Gastrocnemius medialis (tissue), 4 donors: ENCODE data around the gene TUB.

Experiments
- POLR2A ChIP-seq, 2 donors: fragments of 450-650 bp; IDR thresholded peaks; one replicate each; pipeline ENCODE4 v1.6.1; 2017; ENCODE audit warnings: antibody characterized with exemption in 2 of 2, mild to moderate bottlenecking in 2 of 2, moderate library complexity in 2 of 2
- TF ChIP-seq, protein P1 (sequence below), 5 experiments: fragments of 450-650 bp in 3 of 5; fragments of 200-600 bp in 2 of 5; sonication (generic) in 2 of 5; IDR thresholded peaks in 4 of 5; conservative IDR thresholded peaks in 1 of 5; 1 replicate in 4 of 5; 2 replicates in 1 of 5; pipeline ENCODE4 v1.5.1; 2016 to 2019; ENCODE audit warnings: antibody characterized with exemption in 5 of 5, mild to moderate bottlenecking in 3 of 5, moderate library complexity in 3 of 5

DNA sequence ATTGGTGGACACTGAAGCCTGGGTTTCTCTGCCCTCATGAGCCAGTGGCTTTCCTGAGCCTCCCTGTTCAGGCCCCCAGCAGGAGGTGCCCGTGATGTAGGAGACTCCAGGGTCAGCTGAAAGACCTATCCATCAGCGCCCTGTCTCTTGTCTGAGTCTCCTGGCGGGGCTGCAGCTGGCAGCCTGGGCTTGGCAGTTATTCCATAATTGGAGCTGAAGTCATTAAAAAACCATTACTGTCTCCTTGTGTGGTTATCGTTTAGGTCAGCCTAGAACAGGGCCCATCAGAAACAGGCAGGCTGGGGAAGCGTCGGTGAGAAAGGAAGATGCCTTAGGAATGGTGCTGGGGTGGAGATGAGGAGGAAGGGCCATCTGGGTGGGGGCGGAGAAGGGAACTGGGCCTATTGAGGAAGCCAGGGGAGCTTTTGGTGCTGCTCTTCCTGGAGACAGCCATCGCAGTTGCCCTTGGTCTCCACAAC is 5.0 kb downstream of the TUB start:
- TF ChIP-seq, protein P1, sequence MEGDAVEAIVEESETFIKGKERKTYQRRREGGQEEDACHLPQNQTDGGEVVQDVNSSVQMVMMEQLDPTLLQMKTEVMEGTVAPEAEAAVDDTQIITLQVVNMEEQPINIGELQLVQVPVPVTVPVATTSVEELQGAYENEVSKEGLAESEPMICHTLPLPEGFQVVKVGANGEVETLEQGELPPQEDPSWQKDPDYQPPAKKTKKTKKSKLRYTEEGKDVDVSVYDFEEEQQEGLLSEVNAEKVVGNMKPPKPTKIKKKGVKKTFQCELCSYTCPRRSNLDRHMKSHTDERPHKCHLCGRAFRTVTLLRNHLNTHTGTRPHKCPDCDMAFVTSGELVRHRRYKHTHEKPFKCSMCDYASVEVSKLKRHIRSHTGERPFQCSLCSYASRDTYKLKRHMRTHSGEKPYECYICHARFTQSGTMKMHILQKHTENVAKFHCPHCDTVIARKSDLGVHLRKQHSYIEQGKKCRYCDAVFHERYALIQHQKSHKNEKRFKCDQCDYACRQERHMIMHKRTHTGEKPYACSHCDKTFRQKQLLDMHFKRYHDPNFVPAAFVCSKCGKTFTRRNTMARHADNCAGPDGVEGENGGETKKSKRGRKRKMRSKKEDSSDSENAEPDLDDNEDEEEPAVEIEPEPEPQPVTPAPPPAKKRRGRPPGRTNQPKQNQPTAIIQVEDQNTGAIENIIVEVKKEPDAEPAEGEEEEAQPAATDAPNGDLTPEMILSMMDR (IDR thresholded peaks at IDR 0.05 in 4 of 5, conservative IDR thresholded peaks at IDR 0.05 in 1 of 5): no peak
- no peak for TF ChIP-seq POLR2A (IDR thresholded peaks at IDR 0.05)
